UCSD-AML1 (cell line): ENCODE measurements around the gene TRERF1.

Experiments
- DNase-seq: peaks from one replicate; lab custom pipeline; 2025; ENCODE audit not compliant: unreplicated experiment; lab: John Stamatoyannopoulos, UW

TRERF1 gene

DNA sequence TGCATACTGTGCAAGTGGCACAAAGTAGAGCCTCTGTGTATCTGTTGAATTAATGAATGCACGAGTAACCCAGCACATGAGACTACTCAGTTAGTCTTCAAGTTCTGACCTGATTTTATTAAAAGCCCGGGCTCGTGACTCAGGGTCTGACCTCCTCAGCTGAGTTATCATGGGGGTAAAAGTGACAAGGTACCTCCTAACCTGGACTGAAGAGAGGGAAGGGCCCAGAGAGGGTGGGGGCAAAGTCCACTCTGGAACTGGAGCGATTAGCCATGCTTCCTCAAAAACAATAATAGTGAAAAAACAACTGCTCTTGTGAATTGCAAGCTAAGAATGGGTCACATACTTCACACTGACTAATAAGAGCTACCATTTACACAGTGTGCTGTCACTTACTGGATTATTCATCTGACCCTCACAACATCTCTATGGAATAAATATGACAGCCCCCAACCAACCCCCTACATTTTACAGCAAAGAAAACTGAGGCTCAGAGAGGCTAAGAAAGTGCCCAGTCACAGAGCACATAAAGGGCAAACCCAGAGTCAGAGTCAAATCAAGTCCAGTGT lies 26.7 kb downstream of the TRERF1 start:
- DNase-seq, result no peak

DNA sequence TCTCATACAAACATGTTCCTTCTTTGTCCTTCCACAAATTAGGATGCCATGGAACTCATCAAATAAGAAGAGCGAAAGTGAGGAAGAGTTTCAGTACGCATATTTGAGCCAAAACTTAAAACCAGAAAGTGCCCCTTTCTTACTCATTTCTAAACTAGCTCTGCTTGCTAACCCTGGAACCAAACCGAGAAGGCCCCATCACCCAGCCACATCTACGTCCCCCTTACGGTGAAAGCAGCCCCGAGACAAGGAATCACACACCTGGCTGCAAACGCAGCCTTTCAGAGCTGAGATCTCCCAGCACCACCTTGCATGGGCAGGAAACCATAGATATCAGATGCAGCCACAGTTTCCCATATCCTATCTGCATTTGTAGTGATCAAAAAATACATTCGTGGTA lies 28.5 kb downstream of the TRERF1 start:
- no peak for DNase-seq

DNA sequence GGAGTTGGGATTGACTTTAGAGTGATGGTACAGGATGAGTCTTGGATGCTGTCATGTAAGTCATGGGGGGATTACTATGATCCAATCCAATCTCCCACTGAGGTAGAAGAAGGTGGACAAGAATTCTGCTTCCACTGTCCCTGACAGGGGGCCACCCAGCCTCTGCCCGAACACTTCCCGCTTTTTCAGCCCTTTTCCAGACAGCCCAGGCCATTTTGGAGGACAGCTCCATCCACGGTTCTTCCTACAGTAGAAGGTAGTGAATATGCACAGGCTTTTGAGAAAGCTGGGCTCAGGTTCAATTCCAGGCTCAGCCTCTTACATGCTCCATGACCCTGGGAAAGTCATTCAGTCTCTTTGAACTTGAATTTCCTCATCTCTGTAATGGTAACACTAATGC lies 31.0 kb downstream of the TRERF1 start:
- DNase-seq, result no peak

DNA sequence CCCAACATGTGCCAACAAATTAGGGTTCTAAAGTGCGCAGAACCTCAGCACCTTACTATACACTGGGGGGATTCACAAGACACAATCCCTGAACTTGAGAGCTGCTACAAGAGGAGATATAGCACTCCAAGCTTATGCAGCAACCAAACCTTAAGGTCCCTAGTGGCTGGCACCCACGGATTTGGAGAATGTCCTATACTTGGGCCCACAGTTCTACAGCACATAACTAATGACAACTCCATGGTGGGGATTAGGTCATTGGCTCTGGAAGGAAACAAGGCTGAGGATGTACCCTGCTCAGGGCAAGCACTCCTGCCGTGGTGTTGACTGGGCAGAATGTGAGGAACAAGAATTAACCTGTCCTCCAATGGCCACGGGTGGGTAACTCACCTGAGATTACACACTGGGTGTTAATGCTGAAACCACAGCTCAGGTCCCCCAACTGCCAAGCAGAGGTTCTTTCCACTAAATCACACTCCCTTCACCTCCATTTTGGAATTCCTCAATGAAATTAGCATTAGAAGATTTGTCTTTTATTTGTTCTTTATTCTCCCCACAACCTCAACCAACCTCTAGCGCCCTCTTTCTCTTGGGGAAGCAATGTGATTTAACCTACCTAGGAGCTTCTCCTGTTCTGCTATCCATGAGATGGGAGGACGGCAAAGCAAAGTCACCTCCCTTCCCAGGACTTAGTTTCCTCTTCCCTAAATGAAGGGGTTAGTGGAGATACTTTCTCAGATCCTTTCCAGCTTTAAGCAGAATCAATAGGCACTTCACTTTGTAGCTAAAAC lies 32.0 kb downstream of the TRERF1 start:
- no peak for DNase-seq

DNA sequence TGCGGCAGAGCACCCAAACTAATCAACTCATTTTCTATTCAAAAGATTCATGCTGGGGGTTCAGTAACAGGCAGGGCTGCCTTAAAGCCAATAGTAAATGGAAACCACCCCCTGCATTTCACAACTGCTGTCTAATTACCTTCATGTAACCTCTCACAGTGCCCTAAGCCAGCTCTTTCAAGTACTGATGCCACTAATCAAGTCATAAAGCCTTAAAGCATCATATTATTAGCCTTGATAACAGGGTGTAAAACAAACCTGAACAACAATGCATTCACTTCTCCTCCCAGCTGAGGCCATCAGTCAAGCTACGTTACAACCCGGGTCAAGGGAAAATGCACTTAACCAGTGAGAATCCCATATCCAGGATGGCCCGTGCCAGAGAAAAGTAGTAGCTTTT lies 33.0 kb downstream of the TRERF1 start:
- DNase-seq, result no peak

DNA sequence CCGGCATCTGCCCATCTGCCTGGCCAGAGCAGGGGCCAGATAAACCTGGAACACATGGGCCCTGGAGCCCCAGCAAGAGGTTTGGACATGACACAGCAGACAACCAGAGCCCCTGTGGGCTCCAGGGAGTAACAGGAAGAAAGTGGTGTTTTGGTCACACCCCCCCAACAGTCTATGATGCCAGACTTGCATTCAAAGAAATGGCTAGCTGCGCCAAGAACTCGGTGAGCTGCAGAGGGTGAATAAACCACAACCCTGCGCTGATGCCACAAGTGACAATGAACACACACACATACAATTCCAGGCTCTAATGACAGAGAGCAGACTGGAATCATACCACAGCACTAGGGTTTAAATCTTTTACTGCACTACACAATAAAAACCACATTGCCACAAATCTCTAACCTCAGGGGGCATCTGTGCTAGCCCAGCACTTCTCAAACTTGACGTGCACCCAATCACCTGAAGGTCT lies 34.0 kb downstream of the TRERF1 start:
- no peak for DNase-seq

DNA sequence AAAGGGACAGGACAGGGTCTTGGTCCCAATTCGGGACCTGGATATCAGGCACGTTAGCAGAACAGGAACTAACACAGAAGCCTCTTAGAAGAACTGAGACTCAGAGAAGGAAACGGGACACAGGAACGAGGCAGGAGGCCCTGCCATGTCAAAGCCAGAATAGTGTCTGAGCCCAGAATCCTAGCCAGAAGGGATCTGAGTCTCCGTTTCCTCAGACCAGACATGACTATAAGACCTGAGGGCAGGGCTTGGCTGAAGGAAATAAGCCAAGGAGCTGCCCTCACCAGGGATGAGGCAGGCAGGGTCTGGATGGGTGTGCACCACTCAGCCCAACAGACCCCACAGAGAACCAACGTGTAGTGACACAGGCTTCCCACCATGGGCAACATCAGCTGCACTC lies 40.3 kb downstream of the TRERF1 start:
- no peak for DNase-seq

DNA sequence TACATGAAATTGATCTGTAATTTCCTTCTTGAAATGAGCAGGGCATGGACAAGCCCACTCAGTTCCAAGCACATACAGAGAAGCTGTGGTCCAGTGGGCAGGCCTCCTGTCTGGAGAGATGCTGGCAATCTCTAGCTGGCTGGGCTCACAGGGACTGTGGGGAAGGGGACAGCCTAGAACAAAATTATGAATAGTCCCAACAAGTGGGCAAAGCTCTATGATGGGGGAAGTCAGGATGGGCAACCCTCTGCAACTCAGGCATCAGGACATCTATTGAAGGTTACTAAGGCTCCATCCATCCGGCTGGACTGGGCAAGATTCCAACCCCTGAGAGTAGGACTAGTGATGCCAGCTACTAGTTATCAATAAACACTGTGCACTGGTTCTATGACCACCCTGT lies 40.9 kb downstream of the TRERF1 start:
- no peak for DNase-seq

DNA sequence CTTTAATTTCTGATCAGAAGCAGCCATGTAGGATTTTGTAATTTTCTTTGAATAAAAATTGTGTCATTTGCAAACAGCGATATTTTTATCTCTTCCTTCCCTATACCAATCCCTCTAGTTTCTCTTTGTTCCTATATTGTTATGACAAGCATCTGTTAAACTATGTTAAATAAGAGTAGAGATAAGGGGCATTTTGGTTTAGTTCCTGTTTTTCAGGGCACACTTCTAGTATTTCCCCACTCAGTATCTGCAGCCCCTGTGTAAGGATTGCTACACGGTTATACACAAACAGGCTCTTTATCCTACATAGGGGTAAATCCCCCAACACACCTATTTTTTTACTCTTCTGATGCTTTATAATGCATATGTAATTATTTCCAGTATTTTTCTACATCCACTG lies 42.1 kb downstream of the TRERF1 start:
- DNase-seq, result no peak

DNA sequence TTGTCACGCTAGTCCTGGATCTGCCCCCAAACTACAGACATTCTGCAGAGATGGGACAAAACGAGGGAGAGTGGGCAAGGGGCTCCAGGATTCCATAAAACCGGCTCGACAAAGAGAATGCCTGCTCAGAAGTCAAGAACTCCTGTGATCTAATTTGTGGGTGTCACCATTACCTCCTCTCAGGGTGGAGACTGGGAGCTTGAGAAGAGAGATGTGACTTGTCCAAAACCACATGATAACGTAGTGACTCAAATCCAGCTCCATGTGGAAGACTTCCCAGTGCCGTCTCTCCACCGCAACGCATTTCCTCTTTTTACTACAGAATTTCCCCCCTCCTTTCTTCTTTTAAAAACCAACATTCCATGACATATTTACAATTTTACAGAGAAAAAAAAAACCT lies 44.3 kb downstream of the TRERF1 start:
- no peak for DNase-seq

DNA sequence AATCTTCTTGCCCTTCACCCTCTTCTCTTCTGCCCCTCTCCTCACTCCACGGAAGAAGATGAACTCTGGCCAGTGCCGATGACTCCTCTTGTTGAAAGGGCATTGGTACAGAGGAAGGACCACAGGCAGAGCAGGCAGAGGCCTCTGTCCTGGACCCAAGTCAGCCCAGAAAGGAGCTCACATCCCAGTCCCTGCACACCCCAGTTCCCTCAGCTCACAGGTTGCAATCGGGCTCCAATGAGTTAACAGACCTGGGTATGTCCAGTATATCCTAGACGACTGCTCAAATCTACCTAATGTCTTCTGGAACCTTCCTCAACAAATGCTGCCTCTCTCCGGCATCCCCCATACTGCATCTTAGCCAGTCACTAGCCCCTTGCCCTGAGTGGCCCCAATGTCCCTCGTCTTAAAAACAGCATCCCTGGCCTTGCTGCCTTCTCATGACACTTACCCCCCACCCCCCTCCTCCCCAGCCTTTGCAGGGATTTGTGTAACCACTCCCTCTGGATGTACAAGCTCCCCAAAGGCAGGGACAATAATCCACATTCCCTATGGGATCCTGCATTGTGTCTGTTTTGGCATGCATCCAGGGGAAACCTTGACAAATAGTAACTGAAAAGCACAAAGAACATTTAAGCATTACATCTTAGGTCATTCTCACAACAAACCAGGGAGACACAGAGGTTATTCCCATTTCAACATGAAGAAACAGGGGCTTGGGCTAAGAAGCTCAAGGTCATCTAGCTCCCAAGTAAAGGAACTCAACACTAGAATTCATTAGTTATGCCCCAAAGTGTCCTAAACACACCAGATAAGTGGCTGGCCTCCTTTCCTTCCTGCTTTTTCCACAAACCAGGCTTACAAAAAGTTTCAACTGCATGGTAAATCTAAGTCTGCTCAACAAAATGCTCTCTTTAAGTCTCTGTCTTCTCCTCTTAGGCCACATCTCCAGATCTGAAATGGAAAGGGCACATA lies 45.1 kb downstream of the TRERF1 start:
- DNase-seq, result no peak

DNA sequence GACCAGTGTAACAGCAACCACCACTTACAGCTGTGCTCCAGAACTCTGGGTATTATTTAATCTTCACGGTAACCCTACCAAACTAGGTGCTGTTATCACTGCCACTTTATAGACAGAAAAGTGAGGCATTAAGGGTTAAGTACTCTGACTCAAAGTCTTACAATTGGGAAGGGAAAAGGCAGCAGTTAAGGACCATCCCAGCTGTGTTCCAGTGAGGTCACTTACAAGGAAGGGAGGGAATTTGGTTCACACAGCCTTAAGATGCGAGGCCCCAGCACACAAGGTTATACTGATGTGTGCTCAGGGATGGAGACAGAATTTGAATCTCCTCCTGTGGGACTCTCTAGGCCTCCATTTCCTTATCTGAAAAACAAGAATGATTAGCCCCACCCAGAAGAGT lies 46.7 kb downstream of the TRERF1 start:
- no peak for DNase-seq

DNA sequence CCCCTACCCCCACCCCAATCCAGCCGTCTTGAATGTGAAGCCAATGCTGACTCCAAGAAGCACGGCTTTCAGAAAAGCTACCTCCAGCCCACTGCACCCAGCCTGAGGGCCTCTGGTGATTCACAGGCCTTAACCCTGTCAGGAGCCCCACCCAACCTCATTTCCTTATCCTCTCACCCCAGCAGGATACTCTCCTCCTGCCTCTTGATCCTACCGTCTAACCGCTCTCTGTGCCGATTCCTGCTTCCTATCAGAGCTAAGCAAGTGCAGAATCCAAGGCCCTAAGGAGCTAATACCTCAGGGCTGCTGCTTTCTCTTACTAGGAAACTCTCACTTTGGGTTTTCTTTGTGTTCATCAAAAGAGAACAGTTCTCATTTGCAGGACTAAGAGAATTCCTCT lies 47.2 kb downstream of the TRERF1 start:
- peak; percentile 39 for DNase-seq

DNA sequence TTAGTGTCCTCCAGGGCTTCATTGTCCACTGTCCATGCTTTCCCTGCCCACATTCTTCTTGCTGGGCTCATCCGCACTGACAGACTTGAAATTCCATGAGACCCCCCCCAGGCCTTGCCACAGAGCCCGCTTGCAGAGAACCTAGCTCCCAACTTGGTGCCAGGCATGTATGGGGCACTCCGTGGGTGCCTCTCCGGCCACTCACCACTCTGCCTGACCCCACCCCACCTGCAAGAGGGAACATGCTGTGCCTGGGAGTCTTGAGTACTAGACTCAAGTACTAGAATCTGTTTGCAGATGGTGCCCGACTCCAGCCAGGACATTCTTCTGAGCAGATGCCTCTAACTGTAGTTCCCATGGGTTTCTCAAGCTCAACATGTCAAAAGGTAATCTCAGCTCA lies 47.9 kb downstream of the TRERF1 start:
- DNase-seq, result no peak

DNA sequence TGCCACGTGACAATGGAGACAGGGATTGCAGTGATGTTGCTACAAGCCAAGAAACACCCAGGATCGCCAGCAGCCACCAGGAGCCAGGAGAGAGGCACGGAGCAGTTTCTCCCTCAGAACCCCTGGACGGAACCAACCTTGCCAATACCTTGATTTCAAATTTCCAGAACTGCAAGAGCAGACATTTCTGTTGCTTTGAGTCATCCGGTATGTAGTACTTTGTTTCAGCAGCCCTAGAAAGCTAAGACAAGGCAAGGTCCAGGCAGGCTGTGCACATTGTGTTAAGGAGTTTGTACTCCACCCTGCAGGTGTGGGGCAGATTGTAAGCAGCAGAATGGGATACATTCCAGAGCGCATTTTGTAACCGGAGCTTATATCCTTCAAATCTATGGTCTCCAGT lies 48.3 kb downstream of the TRERF1 start:
- no peak for DNase-seq

DNA sequence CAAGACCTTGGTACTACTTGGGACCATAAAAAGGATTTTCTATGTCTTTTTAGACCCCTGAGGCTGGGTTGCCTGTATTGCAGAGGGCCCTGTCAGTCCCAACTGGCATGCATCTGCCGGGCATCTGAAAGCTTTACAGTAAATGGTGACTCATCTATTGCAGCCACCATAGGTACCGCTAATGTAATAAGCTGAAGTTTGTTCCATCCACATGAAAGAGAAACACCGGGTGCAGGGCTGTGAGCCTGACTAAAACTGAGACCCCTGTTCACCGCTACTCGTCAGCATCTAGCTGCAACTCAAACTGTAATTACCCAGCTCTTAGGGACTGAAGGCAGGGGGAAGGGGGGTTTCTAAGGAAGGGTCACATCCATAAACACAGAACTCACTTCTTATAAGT lies 49.5 kb downstream of the TRERF1 start:
- no peak for DNase-seq

DNA sequence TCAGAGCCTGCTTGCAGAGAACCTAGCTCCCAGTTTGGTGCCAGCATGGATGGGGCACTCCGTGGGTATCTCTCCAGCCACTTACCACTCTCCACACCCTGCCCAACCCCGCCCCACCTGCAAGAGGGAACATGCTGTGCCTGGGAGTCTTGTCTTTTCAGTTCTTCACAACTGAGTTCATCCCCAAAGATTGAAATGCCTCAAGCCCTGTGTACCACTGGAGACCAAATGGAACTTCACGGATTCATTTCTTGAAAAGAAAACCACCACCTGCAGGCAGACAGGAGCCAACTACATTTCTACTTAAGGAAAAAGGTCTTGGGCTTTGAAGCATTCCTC lies 50.1 kb downstream of the TRERF1 start:
- DNase-seq, result no peak

DNA sequence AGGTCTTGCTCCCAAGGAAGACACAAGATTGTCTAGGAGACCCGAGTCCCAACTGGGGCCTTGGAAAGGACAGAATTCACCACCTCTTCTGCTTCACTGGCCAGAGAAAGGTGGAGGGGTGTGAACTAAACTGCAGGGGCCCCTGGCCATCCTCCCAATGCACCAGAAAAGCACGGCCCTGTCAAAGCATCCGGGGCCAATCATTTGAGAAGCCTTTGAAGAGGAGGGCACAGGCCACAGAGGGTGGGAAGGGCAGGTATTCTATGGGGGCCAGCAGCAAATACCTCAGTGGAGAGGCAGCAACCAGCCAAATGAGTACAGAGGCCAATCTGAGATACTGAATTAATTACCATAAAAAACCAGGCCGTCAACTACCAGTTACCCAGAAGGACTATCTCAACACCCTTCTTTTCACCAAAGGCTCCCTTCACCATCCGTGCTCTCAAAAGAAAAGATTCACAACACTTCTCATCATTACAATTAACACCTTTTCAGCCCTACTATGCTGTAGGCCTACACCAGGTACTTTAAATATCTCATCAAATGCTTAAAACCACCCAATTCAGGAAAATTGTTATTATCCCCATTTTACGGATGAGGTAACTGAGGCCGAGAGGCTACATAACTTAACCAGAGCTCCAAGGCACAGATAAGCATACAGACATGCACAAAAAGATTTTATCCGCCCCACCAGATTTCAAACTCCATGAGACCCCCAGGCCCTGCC lies 50.7 kb downstream of the TRERF1 start:
- DNase-seq, result no peak

DNA sequence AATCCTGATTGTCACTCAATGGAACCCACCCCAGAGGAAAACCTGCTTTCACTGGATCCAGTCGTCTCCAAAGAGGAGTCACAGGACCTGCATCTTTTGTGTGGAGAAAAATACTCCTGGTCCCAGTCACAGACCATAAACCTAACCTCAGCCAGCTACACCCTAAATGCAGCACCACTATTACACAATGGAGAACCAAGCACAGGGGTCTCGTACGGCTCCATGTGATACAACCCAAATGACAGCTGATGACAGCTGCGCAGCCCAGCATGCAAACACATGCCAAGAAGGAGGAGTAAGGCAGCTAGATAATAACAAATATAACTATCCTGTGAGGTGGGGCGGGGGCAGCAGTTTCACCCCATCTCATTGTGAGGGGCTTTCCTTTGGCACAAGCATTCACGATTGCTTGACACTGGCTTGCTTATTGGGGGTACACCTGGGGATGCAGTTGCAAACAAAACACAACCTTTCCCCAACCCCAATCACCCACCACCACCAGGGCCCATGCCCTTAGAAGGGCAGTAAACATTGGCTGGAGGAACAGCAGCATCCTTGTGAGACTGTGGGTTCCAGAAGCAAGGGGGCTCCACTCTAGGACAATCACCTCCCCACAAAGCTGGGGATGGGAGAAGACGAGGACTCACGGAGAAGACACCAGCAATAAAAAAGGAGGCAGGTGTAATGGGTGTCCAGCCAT lies 51.5 kb downstream of the TRERF1 start:
- no peak for DNase-seq

DNA sequence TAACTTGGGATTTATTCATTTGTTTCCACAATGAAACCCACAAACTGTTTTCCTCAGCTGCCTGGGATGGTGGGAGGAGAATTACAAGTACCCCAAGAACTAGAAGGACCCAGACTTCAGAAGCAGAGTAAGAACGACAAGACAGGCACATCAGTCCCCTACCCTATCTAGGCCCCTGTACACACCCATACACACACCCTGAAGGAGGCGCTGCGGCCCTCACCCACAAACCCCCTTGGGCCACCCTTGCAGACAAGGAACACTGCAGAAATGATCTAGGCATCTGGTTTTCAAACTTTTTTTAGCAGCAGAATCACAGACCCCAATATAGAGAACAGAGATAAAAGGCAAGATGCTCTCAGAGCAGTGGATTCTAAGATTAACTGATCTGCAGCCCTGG lies 55.0 kb downstream of the TRERF1 start:
- no peak for DNase-seq
